Activated CD8-positive, alpha-beta memory T cell treated with anti-CD3 and anti-CD28 coated beads, Interleukin-2, amount 10 ng/mL, durations not matched to agents 7 days and 5 days (primary cell): ENCODE results near the gene OGFOD1. TPM values are rescaled to one million over a fixed set of nuclear protein-coding genes. Genes with fewer than 3 reads are reported as not detected.
A peak's percentile ranks its signal among the peaks of the same experiment; 100 is the strongest.

Source experiments
- ATAC-seq: fragments of 150-1000 bp; cut with Tn5 transposase; one replicate; pipeline ENCODE4 v1.10.0; 2021; ENCODE audit warnings: moderate library complexity
- CTCF ChIA-PET: fragments of 350-600 bp; sonication (Branson Sonifier 250); formaldehyde crosslinking; loops from one replicate; lab custom pipeline; 2021; ENCODE audit warnings: antibody characterized with exemption; lab: Charles Lee
- DNase-seq: peaks from one replicate; pipeline ENCODE4 v3.0.0-alpha.2; 2020
- H3K27ac Mint-ChIP-seq: one replicate; pipeline ENCODE4 v1.8.0; 2021; ENCODE audit warnings: mild to moderate bottlenecking, mixed read lengths
- H3K27me3 Mint-ChIP-seq: one replicate; pipeline ENCODE4 v1.8.0; 2021; ENCODE audit warnings: mixed read lengths
- H3K36me3 Mint-ChIP-seq: one replicate; pipeline ENCODE4 v1.8.0; 2021; ENCODE audit warnings: mild to moderate bottlenecking, mixed read lengths
- H3K4me1 Mint-ChIP-seq: one replicate; pipeline ENCODE4 v1.8.0; 2021; ENCODE audit warnings: mixed read lengths
- H3K4me3 Mint-ChIP-seq: one replicate; pipeline ENCODE4 v1.8.0; 2021; ENCODE audit warnings: mild to moderate bottlenecking, moderate library complexity, mixed read lengths
- H3K9me3 Mint-ChIP-seq: one replicate; pipeline ENCODE4 v1.8.0; 2022; ENCODE audit warnings: low read depth, mixed read lengths
- total RNA-seq, 2 experiments: library from RNA; stranded (reverse); gene quantifications; one replicate each; pipeline ENCODE4 v1.2.3, GENCODE V29; 2021

OGFOD1 gene
- total RNA-seq, 2 experiments from 2014 or later, result 41.9 to 63.1 TPM

DNA sequence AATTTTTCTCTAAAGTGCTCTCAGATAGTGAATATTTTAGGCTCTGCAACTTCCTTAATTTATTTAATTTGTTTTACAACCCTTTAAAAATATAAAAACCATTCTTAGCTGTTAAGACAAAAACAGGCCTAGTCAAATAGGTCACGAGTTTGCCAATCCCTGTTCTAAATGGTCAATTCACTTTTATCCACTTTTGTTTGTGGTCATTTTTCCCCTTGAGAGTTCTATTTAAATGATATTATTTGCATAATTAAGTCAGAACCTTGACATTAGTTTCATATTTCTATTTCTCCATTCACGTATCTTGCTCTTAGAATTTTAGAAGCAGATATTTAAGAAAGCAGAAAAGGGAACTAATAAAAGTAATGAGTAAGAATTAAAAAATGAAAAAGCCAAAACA lies 30.0 kb upstream of the OGFOD1 start:
- CTCF ChIA-PET, result interaction anchor here (0.5 to 1.4 kb wide), 2 partner anchors 21 to 122 kb away, joined by 3 read pairs; no protein-coding TSS in a partner anchor
- Mint-ChIP-seq H3K27me3 (no peaks in the 10 kb centered on the region), H3K36me3 (no peaks in the 10 kb centered on the region), H3K4me1 (peaks cover 36% of the 10 kb centered on the region), H3K9me3 (no peaks in the 10 kb centered on the region), H3K4me3 (no peak overlapping the region), H3K27ac (no peak overlapping the region)
- DNase-seq (no peak), ATAC-seq (no peak)

DNA sequence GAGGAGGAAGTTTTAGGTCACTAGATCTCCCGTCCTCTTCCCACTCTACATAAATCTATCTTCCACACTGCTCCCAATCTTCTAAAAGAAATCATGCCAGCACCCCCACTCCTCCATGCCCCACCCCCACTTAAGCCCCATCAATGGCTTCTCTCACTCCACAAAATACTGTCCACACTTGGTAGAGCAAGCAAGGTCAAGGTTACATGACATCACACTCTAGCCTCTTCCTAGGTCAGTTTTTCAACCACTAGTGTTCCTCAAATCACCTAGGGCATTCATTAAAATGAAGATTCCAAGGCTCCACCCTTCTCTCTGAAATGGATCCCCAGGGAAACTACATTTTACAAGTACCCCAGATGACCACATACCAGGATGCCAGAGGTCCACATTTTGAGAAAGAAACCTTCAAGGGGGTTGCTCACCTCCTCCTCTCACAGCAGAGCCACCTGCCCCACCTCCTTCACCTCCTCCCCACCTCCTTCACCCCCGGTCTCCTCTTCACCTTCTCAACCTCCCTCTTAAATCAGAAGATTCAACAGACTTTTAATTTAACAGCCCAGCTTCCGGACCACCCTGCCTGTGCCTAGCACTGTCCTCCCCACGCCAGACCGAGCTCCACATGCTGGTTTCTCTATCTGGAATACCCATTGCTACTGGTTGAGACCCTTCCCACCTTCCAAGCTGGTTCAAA lies 29.2 kb upstream of the OGFOD1 start:
- CTCF ChIA-PET, result interaction anchor here (0.5 to 1.5 kb wide), 3 partner anchors 21 to 123 kb away, joined by 3 read pairs; no protein-coding TSS in a partner anchor
- DNase-seq, result no peak
- Mint-ChIP-seq H3K4me1 (peaks cover 37% of the 10 kb centered on the region), H3K4me3 (no peak overlapping the region), H3K36me3 (no peaks in the 10 kb centered on the region), H3K27me3 (no peaks in the 10 kb centered on the region), H3K27ac (peak overlapping the region; percentile 47), H3K9me3 (no peaks in the 10 kb centered on the region)
- ATAC-seq, result no peak

GRCh38 chr16:56422896-56423441 lies 28.4 kb upstream of the OGFOD1 start:
- DNase-seq (no peak), ATAC-seq (no peak)
- no peaks in the 10 kb centered on the region for H3K36me3 Mint-ChIP-seq
- H3K27ac Mint-ChIP-seq, result no peak overlapping the region
- no peaks in the 10 kb centered on the region for H3K9me3 Mint-ChIP-seq
- H3K4me1 Mint-ChIP-seq, result peaks cover 39% of the 10 kb centered on the region
- no peaks in the 10 kb centered on the region for H3K27me3 Mint-ChIP-seq
- no peak overlapping the region for H3K4me3 Mint-ChIP-seq
- CTCF ChIA-PET, result interaction anchor here (1.4 to 1.5 kb wide), 2 partner anchors 22 to 67 kb away, joined by 3 read pairs; no protein-coding TSS in a partner anchor

DNA sequence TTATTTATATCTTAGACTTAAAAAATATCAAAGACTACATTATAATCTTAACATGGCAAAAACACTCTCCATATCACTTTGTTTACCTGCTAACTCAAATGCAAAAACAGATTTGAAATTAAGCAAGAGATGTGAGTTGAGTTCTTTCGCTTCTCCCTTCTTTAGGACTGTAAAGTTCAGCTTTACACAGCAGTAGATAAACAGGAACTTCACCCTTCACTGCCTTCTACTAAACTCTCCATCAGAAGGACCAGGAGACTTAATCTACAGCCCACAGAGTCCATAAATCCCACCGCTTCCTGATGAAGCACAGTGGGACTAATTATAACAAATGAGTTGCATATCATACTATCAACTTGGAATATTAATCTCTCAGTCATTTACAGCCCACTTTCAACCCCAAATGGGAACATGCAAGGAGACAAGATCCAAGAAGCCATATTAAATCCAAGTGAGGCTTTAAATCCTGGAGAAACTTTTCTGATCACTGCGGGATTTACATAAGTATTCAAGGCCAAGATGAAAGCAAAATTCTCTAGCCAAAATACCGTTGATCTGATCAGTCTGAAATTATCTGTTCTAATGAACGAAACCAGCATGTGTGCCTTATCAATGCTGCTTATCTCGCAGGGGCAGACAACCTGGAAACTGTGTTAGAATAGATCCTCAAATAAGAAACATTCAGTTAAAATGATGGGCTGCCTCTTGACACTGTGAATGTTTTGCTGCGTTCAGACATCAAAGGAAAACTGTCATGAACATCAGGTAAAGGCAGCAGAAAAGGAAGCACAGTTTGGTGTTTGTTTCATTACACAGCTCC lies 27.6 kb upstream of the OGFOD1 start:
- DNase-seq, result no peak
- Mint-ChIP-seq H3K4me1 (peaks cover 47% of the 10 kb centered on the region), H3K27ac (peak overlapping the region; percentile 66), H3K4me3 (peak overlapping the region; percentile 93), H3K27me3 (no peaks in the 10 kb centered on the region), H3K36me3 (peaks cover 4% of the 10 kb centered on the region), H3K9me3 (no peaks in the 10 kb centered on the region)
- no peak for ATAC-seq
- CTCF ChIA-PET, result no interaction called here

- H3K4me1 Mint-ChIP-seq, result peaks cover 50% of the 10 kb centered on the region
- CTCF ChIA-PET, result no interaction called here
- H3K36me3 Mint-ChIP-seq, result peaks cover 4% of the 10 kb centered on the region
- peak overlapping the region; percentile 93 for H3K4me3 Mint-ChIP-seq
- H3K27me3 Mint-ChIP-seq, result no peaks in the 10 kb centered on the region
- no peaks in the 10 kb centered on the region for H3K9me3 Mint-ChIP-seq
- H3K27ac Mint-ChIP-seq, result peak overlapping the region; percentile 66
- ATAC-seq (no peak), DNase-seq (no peak)
Observed at GRCh38 chr16:56424404-56424764, 27.0 kb upstream of the OGFOD1 start.

DNA sequence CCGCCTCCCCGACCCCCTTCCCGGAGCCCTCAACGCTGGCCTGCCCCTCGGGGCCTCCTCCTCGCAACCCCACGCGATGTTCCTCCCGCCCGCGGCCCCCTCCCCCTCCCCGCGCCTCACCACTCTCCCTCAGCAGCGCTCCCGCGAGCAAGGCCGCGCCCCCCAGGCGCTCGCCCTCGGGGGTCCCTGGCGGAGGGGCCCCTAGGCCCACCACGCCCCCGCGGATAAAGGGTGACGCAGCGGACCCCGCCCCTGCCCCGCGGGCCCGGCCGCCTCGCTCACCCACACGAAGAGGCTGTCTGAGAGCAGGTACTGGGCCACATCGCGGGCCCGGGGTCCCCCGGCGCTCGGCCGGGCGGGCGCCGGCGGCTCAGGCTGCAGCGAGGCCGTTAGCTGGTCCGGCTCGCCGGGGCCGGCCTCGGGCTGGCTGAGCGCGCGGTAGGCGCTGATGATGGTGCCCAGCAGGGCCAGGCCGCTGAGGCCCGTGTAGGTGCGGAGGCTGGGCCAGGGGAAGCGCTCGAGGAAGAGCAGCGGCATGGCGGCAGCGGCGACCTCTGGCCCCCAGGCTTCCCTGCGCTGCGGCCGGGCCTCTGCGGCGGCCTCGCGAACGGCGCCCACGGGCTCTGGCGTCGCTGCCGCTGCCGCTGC lies 26.4 kb upstream of the OGFOD1 start:
- Mint-ChIP-seq H3K9me3 (no peaks in the 10 kb centered on the region), H3K4me1 (peaks cover 52% of the 10 kb centered on the region), H3K4me3 (peak overlapping the region; percentile 93), H3K36me3 (peaks cover 9% of the 10 kb centered on the region), H3K27ac (peak overlapping the region; percentile 66), H3K27me3 (no peaks in the 10 kb centered on the region)
- DNase-seq, result peak; percentile 46
- peak; percentile 48 for ATAC-seq
- CTCF ChIA-PET, result no interaction called here

GRCh38 chr16:56425439-56425832 lies 25.9 kb upstream of the OGFOD1 start, which contains the start of gene AMFR:
TSS of gene AMFR (minus strand) at chr16:56425545. CDS start at chr16:56425327, 218 bp downstream.
- CTCF ChIA-PET, result interaction anchor here (0.8 to 1.5 kb wide), 2 partner anchors 22 to 513 kb away, joined by 3 to 4 read pairs; no protein-coding TSS in a partner anchor

DNA sequence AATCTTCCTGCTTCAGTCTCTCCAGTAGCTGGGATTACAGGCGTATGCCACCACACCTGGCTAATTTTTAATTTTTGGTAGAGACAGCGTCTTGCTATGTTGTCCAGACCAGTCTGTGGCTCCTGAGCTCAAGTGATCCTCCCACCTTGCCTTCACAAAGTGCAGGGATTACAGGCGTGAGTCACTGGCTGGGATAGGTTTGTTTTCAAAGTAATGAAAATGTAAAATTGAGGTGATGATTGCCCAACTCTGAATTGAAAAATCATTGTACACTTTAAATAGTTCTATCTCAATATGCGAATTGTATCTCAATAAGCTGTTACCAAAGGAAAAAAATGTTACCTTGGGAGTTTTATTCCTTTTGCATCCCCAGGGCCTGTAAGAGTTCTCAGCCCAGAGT lies 24.8 kb upstream of the OGFOD1 start:
- peaks cover 47% of the 10 kb centered on the region for H3K4me1 Mint-ChIP-seq
- no peaks in the 10 kb centered on the region for H3K27me3 Mint-ChIP-seq
- DNase-seq (no peak), ATAC-seq (no peak)
- H3K27ac Mint-ChIP-seq, result no peak overlapping the region
- H3K4me3 Mint-ChIP-seq, result peak overlapping the region; percentile 69
- no peaks in the 10 kb centered on the region for H3K9me3 Mint-ChIP-seq
- CTCF ChIA-PET, result interaction anchor here (1.0 to 1.5 kb wide), 2 partner anchors 21 to 71 kb away, joined by 3 to 4 read pairs; no protein-coding TSS in a partner anchor
- peaks cover 22% of the 10 kb centered on the region for H3K36me3 Mint-ChIP-seq

More at GRCh38 chr16:56425439-56425832, 25.9 kb upstream of the OGFOD1 start, which contains the start of gene AMFR:
- H3K27ac Mint-ChIP-seq, result peak within 1 kb of the TSS; percentile 66
- peaks cover 12% of the 10 kb centered on the region for H3K36me3 Mint-ChIP-seq
- H3K4me3 Mint-ChIP-seq, result peak within 1 kb of the TSS; percentile 93
- DNase-seq (peak; percentile 70), ATAC-seq (peak; percentile 98)
- no peaks in the 10 kb centered on the region for H3K9me3 Mint-ChIP-seq
- H3K4me1 Mint-ChIP-seq, result peaks cover 50% of the 10 kb centered on the region
- no peaks in the 10 kb centered on the region for H3K27me3 Mint-ChIP-seq

DNA sequence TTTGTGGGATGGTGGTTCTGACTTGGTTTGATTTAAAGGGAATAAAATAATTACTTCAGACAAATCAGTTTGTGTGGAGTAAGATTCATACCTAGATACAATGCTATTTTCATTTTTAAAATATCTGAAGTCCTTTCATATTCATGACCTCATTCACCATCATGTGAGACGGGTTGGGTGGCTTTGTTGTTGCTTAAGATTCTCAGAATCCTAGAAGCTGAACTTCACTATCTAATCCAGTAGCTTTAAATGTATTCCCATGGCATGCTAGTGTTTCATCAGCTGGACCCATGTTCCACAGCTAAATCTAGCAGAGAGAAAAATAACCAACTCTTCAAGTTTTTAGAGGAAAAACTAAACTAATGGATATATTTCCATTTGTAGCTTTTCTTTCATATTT lies 23.3 kb upstream of the OGFOD1 start:
- peaks cover 34% of the 10 kb centered on the region for H3K36me3 Mint-ChIP-seq
- no peak overlapping the region for H3K4me3 Mint-ChIP-seq
- H3K9me3 Mint-ChIP-seq, result no peaks in the 10 kb centered on the region
- H3K27ac Mint-ChIP-seq, result no peak overlapping the region
- DNase-seq, result no peak
- no peaks in the 10 kb centered on the region for H3K27me3 Mint-ChIP-seq
- no peak for ATAC-seq
- H3K4me1 Mint-ChIP-seq, result peaks cover 35% of the 10 kb centered on the region
- CTCF ChIA-PET, result interaction anchor here (1.3 kb wide), 1 partner anchor 72 kb away, joined by 3 read pairs; no protein-coding TSS in a partner anchor

GRCh38 chr16:56436258-56436657 lies 15.1 kb upstream of the OGFOD1 start:
- H3K27me3 Mint-ChIP-seq, result no peaks in the 10 kb centered on the region
- H3K9me3 Mint-ChIP-seq, result no peaks in the 10 kb centered on the region
- no peak overlapping the region for H3K4me3 Mint-ChIP-seq
- no peak for ATAC-seq
- H3K27ac Mint-ChIP-seq, result no peak overlapping the region
- H3K4me1 Mint-ChIP-seq, result peaks cover 12% of the 10 kb centered on the region
- peaks cover 59% of the 10 kb centered on the region for H3K36me3 Mint-ChIP-seq
- CTCF ChIA-PET, result interaction anchor here (0.9 kb wide), 1 partner anchor 265 kb away, joined by 3 read pairs; no protein-coding TSS in a partner anchor
- no peak for DNase-seq

DNA sequence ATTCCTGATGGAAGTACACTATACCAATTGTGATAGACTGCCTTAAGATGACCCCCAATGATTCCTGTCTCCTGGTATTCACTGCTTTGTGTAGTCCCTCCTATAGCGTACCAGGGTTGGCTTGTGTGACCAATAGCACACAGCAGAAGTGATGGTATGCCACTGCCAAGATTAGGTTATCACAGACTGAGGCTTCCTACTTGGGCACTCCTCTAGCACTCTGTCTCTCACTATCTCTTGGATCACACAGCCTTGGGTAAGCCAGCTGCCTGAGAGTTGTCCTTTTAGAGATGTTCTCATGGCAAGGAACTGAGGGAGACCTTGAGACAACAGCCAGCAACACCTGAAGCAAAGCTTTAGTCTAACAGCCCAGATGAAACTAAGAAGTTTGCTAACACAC lies 13.3 kb upstream of the OGFOD1 start:
- DNase-seq (no peak), ATAC-seq (no peak)
- CTCF ChIA-PET, result interaction anchor here (1.1 kb wide), 1 partner anchor 9 kb away, joined by 3 read pairs; no protein-coding TSS in a partner anchor
- Mint-ChIP-seq H3K9me3 (no peaks in the 10 kb centered on the region), H3K4me3 (no peak overlapping the region), H3K27ac (no peak overlapping the region), H3K36me3 (peaks cover 61% of the 10 kb centered on the region), H3K4me1 (peaks cover 13% of the 10 kb centered on the region), H3K27me3 (no peaks in the 10 kb centered on the region)

- DNase-seq (no peak), ATAC-seq (no peak)
- peak overlapping the region; percentile 72 for H3K27ac Mint-ChIP-seq
- no peaks in the 10 kb centered on the region for H3K9me3 Mint-ChIP-seq
- CTCF ChIA-PET, result interaction anchor here (0.6 to 1.7 kb wide), 5 partner anchors 10 to 91 kb away, joined by 3 to 4 read pairs (median 3); partner anchors contain the start of gene BBS2
- peaks cover 42% of the 10 kb centered on the region for H3K4me1 Mint-ChIP-seq
- peaks cover 40% of the 10 kb centered on the region for H3K36me3 Mint-ChIP-seq
- H3K27me3 Mint-ChIP-seq, result no peaks in the 10 kb centered on the region
- H3K4me3 Mint-ChIP-seq, result peak overlapping the region; percentile 28
Observed at GRCh38 chr16:56447286-56447685, 4.1 kb upstream of the OGFOD1 start.
